OCI-M2 (cell line): ENCODE results near the gene PIK3CD.
A peak's percentile ranks its signal among the peaks of the same experiment; 100 is the strongest.

Source experiments
- DNase-seq: peaks from one replicate; lab custom pipeline; 2025; ENCODE audit not compliant: unreplicated experiment; lab: John Stamatoyannopoulos, UW

PIK3CD gene

GRCh38 chr1:9651565-9652378, at the start of gene PIK3CD:
Gene PIK3CD, plus strand, starts transcription at chr1:9651731. Its CDS starts 58,725 bp downstream, at chr1:9710456.
- DNase-seq, result no peak

DNA sequence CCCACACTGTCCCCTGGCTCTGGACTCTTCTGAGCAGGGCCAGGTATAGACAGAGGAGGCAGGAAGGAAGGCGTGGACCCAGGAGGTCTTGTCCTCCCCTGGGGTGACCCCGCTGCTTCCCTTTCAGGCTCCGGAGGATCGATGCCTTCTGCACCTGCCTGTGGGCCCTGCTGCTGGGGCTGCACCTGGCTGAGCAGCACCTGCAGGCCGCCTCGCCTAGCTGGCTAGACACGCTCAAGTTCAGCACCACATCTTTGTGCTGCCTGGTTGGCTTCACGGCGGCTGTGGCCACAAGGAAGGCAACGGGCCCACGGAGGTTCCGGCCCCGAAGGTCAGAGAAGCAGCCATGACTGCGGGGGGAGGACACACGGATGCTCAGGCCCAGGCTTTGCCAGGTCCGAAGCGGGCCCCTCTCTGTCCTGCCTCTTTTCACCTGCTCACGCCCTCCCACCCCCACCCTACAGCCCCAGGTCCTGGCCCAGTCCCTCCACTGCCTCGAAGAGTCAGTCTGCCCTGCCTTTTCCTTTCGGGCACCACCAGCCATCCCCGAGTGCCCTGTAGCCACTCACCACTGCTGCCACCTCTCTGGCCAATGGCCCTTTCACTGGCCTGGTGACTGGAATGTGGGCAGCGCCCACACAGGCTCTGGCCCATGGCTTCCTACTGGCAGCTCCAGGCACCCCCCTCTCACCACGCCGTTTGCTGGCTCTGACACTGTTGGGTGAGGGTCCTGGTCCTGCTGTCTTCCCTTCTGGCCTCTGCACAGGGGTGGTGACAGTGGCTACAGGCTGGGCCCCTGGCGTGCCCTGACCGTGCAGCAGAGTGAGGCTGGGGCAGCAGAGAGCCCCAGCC, 49.4 kb upstream of the PIK3CD start:
- DNase-seq, result no peak

DNA sequence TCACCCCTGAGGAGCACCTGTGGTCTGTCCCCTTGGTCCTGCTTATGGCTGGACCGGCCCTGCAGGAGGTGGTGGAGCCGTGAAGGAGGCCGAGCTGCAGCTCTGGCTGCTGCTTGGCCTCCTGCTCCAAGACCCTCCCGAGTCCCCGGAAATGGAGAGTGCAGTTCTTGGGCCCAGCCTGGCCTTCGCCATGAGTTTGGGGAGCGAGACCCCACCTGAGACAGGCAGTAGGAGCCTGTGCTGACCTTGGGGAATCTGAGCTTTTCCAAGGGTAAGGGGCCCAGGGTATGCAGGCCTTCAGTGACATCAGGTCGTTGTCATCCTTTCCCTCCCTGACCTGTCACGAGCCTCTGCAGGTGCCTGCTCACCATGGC, 48.8 kb upstream of the PIK3CD start:
- DNase-seq, result no peak

DNA sequence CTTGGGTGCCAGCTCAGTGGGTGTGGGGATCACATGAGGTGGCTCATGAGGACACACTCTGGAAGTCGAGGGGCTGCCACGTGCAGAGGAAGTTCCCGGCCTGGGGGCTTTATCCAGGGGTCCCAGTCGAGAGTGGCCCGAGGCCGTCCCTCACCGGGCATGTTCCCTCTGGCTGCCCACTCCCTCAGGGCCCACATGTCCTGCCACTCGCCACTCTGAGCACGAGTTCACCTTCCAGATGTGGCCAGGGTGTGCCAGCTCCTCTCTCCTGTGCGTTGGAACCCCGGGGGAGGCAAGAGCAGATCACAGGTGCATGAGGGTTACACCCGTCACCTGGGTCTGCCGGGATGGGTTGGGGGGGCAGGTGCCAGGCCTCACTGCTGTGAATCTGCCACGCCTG, 48.2 kb upstream of the PIK3CD start:
- no peak for DNase-seq

GRCh38 chr1:9603766-9604753, 47.5 kb upstream of the PIK3CD start:
- no peak for DNase-seq

- DNase-seq, result no peak
Measured at GRCh38 chr1:9604836-9605235, 46.7 kb upstream of the PIK3CD start.

GRCh38 chr1:9605946-9606455, 45.5 kb upstream of the PIK3CD start:
- DNase-seq, result no peak

DNA sequence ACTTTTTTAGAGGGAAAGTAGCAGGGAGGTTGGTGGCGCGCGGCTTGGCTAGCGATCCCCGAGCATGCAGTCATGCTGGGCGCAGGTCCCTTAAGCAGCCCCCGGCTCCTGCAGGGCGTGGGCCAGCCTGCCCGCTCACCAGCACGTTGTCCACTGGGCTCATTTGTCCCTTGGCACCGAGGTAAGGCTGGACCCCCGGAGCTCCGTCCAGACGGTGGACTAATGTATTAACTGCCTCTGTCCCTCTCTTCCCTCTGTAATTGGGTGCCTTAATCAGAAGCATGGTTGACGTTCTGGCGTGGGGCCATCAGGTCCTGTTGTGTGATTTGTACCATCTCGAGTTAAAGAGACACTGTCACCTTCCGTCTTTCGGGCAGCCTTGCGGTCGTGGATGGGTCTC, 45.1 kb upstream of the PIK3CD start:
- no peak for DNase-seq

DNA sequence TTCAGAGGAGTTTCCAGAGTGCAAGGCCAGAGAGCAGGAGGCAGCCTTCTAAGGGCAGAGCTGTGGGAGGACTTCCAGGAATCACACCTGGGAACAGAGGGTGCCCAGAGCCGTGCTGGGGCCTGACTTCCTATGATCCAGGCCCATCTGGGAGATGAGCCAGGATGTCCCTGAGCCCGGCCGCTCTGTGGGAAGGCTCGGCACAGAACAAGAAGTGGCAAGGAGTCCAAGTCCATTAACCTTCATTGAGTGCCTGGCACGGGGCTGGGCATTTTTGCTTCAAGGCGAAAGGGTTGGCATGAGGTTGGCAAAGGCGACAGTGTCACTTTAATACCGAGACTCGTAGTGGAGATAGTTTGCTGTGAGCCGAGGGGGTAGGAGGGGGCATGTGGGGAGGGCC, 44.6 kb upstream of the PIK3CD start:
- DNase-seq, result no peak

- no peak for DNase-seq
Measured at GRCh38 chr1:9607352-9607751, 44.2 kb upstream of the PIK3CD start.

GRCh38 chr1:9609998-9610397, 41.5 kb upstream of the PIK3CD start:
- no peak for DNase-seq

DNA sequence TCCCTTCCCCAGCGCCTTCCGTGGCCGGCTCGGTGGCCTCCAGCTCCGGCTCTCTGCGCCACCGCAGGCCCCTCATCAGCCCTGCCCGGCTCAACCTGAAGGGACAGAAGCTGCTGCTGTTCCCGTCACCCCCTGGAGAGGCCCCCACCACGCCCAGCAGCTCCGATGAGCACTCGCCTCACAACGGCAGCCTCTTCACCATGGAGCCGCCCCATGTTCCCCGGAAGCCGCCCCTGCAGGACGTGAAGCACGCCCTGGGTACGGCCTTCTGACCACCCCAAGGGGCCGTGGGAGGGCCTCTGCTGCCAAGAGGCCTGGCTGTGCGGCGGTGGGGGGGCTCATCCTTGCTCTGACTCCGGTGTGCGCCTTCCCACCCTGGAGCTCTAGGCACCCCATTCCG, 41.0 kb upstream of the PIK3CD start:
- DNase-seq, result no peak

GRCh38 chr1:9611716-9612115, 39.8 kb upstream of the PIK3CD start:
- no peak for DNase-seq

GRCh38 chr1:9612162-9612845, 39.2 kb upstream of the PIK3CD start:
- DNase-seq, result no peak

DNA sequence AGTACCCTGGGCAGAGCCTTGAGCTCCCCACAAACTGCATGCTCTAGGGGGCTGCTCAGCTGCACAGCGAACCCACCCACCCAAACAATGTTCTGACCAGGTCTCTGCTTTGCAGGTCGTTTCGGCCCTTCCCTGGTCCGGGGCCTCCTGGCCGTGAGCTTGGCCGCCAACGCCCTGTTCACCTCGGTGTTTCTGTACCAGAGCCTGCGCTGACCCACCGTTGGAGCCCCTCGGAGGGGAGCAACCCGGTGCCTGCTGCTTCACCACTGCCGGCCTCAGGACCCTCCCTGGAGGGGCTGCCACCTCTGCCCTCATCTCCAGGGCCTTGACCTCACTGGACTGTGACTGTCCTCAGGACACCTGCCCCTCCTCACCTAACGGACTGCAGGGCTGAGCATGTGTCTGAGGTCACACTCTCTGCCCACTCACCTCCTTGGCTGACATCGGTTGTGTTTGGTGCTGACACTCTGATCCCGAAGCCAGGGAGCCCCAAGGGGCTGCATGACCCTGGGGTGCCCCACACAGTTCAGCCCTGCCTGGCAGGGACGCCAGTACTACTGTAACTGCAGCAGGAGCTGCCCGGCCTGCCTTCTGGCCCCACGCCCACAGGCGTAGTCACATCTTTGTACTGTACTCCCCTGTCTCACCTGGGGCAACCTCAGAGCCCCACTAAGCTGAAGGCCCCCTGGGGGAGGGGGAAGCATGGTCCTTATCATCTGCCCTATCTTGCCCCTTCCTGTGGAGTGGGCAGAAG, 38.5 kb upstream of the PIK3CD start:
- DNase-seq, result no peak

DNA sequence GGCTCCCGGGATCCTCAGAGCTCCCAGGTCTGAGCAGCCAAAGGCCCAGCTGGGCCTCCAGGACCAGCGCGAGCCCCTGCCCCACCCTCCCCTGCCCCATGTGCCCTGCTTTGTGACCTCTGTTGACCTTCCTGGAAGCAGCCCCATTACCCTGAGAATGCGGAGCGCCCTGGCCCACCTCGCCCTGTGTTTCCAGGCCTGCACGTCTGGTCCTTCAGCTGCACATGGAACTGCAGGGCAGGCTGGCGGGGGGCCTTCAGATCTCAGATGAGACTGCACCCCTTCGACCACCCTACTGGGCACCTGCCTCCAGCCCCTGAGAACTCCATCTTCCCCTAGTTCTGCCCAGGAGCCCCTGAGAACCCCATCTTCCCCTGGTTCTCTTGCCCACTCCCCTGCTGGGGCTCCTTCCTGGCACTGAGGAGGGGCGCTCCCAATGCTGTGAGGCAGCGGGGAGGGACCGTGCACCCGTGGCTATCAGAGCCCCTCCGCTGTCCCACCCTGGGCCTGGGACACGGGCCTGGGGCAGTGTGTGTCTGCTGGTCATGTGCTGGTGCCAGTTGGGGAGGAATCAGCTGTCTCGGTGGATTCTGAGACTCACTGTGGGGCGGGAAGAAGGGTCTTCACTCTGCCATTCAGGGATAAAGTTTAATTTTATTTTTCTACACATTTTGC, 37.8 kb upstream of the PIK3CD start:
- no peak for DNase-seq

DNA sequence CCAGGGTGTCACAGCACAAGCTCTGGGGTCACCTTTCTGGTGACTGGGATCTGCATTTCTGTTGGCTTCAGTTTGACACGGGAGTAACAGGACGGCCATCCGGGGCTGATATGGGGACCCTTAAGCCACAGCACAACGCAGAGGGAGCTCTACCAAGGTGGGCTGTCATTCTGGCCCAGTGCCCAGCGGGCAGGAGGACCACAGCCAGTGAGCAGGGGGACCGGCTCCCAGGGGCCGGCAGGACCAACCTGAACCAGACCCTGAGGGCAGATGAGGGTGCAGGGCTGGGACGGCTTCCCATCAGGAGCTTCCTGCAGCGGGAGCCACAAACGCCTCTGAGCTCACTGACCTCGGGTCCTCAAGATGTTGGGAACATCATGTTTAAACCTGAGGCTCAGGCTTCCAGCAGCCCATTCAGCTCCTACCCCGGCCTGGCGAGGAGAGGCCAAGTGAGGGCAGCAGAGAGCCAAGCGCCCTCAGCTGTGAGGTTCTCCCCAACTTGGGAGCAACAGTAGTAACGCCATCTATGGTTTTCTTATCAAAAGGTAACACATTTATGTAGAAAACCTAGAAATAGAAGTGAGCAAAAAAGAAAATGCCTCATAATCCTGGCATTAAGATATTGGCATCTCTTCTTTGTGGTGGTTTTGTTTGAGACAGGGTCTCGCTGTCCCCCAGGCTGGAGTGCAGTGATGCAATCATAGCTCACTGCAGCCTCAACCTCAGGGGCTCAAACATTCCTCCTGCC, 36.0 kb upstream of the PIK3CD start:
- DNase-seq, result peak; percentile 17

DNA sequence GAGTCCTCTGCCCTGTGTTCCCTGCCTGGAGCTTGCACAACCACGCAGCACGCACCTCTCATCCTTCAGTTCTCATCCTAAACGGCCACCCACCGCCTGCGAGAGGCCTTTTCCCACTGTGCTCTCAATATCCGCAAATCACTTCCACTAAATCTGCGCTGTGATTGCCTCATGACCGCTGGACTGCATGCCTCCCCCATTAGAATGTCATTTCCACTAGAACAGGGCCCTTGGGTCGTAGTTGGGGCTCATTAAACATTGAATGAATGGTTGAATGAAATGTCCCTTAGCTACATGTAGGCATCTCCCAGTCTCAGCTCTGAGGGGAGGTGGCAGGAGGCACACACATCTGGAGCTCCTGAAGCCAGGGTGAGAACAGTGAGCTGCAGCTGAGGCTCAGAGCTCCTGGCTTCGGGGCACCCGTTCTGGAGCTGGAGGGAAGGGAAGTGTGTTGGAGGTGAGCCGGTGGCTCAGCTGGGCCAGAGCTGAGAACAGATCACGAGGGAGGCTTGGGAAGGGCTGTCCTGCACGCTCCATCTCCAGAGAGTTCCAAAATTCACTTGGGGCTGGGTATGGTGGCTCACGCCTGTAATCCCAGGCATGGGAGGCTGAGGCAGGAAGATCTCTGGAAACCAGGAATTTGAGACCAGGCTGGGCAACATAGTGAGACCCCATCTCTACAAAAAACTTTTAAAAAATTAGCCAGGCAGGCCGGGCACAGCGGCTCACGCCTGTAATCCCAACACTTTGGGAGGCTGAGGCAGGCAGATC, 32.4 kb upstream of the PIK3CD start:
- no peak for DNase-seq
